ENCODE results near the gene GRM1. TPM values are rescaled to one million over a fixed set of nuclear protein-coding genes. Genes with fewer than 3 reads are reported as not detected.

GRM1 gene
- total RNA-seq, 2 donors from 2014 or later, result 0.06 to 0.52 TPM

DNA sequence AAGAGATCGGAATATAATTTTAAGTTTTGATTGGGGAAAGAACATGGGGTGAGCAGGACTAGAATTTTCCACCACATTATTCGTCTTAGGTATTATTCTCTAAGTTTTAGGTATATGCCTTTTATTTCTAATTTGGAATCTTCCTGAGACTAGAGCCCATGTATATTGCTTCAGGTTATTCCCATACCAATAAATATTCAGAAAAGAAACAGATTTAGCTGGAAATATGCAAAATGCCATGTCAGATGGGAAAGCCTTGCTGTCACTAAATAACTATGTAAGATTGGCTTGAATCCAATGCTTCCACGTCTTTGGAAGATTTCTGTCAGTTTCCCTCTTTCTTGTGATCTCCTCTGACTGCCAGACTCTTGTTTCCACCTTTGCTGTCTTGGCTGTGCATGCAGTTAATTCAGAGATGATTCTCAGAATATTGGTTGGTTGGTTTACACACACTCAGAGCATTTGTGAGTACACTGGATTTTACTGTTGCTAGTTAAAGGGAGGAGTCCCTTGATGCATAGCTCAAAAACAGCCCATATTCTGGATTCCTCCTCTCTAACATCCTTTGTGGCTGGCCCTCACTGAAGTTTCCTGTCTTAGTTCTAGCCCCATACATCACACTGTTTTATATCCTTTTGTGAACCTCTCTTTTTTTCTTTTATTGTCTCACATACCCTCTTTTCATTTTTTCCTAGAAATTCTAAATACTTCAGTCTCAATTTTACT lies 64.3 kb downstream of the GRM1 start:
- DNase-seq (no peak), ATAC-seq (no peak)
- intact Hi-C loops (cut with DNase I), result no loop called here

DNA sequence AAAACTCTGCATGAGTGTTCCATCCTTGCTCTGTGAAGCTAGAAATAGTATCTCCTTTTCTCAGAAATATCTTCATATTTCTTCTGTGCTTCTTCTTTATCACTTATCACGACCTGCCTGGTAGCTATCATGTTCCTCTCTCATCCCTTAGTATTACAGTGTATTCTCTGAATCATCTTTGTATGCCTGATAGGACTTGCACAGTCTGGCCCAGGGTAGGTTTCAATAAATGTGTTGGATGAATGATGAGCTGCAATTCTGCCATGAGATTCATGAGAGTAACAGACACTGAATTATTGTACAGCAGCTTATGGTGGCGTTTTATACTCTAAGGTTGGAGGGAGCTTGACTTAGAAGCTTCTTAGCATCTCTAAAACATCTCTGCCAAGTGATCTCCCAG lies 66.6 kb downstream of the GRM1 start:
- ATAC-seq (no peak), DNase-seq (no peak)
- intact Hi-C loops (cut with DNase I), result no loop called here

DNA sequence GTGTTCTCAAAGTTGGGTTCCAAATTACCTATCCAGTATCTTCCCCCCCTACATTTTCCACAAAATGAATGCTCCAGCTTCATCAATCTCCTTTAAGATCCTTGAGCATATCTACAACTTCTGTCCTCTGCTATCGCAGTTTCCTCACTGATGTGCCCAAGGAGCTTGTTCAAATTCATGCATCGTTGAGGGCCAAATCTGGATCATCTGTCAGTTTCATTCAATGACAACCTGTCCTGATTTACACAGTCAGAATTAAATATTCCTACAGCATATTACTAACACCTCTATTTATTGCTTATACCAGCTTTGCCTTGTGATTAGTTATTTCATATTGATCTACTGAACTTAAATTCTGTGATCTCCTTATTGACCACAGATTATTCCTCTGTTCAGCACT lies 68.7 kb downstream of the GRM1 start:
- intact Hi-C loops (cut with DNase I), result no loop called here
- ATAC-seq (no peak), DNase-seq (no peak)

DNA sequence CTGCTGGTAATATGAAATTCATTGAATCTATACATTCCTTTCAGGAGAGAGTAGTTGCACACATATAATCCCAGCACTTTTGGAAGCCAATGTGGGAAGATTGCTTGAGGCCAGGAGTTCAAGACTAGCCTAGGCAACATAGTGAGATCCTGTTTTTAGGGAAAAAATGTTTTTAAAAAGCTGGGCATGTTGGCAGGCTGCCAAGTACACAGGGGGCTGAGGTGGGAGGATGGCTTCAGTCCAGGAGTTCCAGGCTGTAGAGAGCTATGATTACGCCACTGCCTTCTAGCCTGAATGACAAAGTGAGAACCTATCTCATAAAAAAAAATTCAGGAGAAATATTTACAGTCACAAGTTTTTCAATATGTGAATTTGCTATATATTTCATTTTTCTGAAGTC lies 71.9 kb downstream of the GRM1 start:
- DNase-seq (no peak), ATAC-seq (no peak)
- intact Hi-C loops (cut with DNase I), result no loop called here

DNA sequence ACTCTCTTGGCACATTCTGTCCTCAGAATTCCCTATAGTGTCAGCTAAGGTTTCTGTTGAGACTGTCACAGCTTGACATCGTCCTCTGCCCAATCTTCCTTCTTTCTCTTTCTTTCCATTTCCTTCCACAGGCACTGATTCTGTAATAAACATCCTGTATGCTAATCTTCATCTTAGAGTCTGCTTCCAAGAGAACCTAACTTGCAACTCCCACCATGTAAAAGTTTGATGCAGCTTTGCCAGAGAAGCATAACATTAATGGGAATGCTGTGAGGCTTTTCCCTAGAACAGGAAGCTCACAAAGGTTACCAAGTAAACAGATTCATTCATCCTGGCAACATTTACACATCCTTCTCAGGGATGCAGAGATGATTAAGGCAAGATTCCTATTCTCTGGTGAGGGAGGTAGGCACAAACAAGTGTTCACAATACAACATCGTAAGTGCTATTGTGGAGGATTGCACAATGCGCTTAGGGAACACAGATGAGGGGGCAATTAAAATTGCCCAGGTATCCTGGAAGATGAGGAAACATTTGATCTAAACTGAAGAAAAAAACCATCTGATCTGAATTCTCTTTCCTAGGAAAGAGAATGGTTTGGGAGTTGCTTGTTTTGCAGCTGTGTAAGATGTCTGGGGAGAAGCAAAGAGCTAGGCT lies 74.7 kb downstream of the GRM1 start:
- no peak for DNase-seq
- ATAC-seq, result no peak
- intact Hi-C loops (cut with DNase I), result no loop called here

DNA sequence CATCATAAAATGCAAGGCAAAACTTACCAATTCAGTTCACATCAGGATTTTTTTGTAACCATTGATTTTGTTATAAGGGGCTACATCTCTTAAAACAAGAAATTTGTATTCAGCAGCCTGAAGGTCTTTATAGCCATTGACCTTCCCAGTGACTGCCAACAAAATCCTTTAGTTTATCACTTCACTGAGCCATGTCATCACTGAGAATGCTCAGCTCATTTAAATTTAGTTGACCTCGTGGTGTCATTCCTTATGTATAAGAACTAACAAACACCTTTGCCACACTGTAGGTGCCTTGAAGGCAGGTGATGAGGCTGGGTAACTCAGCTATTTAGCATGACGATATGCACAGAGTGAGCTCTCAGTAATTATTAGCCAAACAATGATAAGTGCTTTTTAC lies 77.7 kb downstream of the GRM1 start:
- ATAC-seq, result no peak
- intact Hi-C loops (cut with DNase I), result no loop called here
- no peak for DNase-seq

DNA sequence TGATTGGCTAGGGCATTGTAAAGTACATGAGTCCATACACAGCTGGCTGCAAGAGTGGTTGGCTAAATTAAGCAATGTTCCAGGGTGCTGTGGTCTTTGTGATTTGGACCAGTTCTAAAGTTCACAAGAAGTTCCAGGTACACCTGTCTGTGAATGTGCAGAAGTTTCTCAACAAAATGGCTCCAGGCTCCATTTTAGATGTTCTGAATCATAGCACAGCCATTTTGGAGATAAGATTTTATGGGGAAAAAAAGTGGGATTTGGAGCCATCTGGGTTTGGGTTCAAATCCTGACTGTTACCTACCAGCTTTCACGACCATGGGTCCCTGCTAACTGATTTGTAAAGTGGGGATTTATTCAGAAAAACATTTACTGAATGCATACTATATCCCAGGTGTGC lies 82.1 kb downstream of the GRM1 start:
- DNase-seq (no peak), ATAC-seq (no peak)
- intact Hi-C loops (cut with DNase I), result no loop called here

DNA sequence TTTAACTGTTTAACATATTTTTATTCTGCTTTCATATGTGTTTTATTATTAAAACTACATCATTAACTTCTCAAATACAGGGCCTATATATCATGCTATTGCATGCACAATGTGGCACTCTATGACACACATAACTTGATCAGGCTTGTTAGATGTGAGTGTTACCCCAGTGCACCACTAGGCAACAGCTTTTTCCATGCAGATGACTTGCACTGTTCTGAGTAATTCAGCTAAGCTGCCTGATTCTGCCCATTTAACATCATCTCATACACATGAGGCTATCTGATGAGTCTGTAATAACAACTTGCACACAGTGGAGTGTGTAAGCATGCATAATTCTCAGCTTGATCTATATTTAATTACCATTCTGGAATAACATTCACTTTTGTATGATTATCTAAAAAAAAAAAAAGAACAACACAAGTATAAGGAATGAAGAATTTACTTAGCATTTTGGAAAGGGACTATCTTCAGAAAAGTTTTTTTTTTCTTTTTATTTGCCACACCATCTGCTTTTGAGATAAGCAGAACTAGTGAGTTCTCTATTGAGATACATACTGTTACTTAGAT lies 83.1 kb downstream of the GRM1 start:
- DNase-seq, result no peak
- intact Hi-C loops (cut with DNase I), result no loop called here
- ATAC-seq, result no peak

DNA sequence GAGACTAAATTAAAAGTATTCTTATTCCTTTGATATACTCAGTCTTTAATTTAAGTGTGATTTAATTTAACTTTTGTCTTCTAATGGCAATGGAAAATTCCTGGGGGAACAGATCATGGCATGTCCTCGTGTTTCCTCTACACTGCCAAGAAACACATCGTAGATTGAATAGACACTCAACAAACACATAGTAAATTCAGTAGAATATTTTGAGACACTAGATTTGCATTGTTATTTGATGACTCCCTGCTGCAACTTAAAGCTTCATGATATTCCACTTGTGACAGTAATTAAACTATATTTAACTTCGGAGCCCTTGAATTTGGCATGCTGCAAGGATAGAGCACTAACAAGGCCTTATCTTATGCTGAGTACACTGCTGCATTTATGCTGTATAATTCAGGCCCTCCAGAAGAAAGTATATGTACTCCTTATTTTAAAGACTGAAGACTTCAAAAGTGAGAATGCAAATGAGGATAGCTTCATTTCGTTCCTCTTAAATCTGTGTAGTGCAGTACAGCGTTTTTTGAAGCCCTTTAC lies 84.3 kb downstream of the GRM1 start:
- intact Hi-C loops (cut with DNase I), result no loop called here
- no peak for ATAC-seq
- DNase-seq, result no peak

DNA sequence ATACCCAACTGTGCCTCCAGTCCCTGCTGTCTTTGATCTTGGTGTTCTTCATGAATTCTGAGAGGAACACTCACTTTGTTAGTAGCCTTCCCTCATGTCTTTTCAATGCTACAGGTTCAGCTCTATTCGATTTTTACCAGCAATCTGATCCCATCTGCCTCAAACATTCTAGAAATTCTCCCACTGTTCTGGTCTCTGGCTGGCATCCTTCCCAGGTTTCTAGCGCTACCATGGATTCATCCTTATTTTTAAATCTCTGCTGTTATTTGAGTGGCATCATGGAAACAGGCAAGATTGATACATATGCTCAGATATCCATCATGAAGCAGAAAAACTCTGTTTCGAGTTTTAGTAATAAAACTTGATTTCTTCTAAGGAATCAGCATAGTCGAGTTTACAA lies 94.8 kb downstream of the GRM1 start:
- ATAC-seq (no peak), DNase-seq (no peak)
- intact Hi-C loops (cut with DNase I), result no loop called here

DNA sequence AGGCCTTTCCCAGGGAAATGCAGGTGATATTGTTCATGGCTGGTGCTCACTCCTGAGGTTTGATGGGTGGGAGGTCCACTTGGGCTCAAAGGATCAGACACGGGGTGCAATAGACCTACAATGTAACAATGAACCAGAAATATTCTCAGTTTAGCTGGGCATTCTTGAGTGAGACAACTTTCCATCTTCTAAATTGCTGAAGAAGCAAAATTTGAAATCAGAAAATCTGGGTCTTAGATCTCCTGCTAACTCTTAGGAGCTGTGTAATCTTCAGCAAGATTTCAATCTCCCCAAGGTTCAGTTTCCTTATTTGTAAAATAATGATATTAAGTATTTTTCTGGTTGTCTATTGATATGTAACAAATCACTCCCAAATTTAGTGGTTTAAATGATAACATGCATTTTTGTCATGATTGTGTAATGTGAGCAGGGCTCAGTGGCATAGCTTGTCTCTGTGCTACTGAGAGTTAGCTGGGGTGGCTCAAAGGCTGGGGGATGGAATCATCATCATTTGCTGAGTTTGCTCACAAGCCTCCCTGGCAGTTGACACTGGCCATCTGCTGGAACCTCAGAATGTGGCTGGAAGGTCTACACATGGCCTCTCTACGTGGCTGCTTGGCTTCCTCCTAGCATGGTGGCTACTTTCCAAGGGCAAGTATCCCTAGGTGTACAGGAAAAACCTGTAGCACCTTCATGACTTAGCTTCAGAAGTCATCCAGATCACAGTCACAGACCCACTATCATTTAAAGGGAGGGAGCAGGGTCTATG lies 98.8 kb downstream of the GRM1 start:
- ATAC-seq, result no peak
- DNase-seq, result no peak
- intact Hi-C loops (cut with DNase I), result no loop called here

DNA sequence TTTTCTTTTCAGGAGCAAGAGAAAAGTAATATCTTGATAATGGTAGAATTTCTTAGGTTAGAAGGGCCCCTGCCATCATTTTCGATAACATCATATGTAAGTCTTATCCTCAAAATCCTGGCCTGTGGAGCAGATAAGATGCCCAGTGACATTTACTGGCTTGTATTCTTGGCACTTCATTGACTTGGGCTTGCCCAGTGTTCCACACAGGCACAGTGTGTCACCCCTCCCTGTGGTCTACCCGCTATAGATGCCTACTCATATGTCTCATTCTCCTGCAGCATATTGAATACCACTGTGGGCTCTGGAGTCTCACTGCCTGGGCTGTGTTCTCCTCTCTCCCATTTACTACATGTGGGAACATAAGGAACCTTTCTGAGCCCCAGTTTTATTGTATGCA lies 105.0 kb downstream of the GRM1 start:
- ATAC-seq (no peak), DNase-seq (no peak)
- intact Hi-C loops (cut with DNase I), result no loop called here

DNA sequence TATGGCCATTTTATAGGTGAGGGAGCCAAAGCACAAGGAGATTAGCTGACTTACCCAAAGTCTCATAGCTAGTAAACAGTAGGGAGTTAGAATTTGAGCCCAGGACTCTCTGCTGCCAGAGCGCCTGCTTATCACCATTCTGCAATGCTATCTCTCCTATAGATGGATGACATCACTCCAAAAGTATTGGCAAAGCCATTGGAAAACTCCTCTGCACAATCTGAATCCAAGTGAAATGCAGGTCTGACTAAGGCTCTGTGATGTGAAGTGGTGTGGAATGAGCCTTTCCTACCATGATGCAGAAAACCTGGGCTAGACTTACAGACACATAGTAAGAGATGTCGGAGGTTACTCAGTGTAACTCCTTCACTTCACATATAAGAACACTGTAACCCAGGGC lies 106.3 kb downstream of the GRM1 start:
- DNase-seq (no peak), ATAC-seq (no peak)

DNA sequence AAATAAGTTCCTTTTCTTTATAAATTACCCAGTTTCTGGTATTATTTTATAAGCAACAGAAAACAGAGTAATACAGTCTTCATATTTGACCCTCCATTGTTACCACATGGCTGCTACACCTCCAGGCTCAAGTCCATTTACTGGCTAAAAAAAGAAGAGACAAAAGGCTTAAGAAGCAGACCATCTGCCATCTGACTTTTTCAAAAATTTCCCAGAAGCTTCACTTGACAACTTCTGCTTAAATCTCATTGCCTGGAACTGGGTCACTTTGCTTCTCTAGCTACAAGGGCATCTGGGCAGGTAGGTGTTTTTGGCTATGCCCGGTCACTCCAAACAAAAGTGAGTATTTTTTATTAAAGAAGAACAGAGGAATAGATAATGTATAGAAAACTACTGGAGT lies 118.0 kb downstream of the GRM1 start:
- ATAC-seq, result no peak
- no peak for DNase-seq
- intact Hi-C loops (cut with DNase I), result no loop called here

More for the DNA sequence above, 106.3 kb downstream of the GRM1 start:
- intact Hi-C loops (cut with DNase I), result no loop called here

DNA sequence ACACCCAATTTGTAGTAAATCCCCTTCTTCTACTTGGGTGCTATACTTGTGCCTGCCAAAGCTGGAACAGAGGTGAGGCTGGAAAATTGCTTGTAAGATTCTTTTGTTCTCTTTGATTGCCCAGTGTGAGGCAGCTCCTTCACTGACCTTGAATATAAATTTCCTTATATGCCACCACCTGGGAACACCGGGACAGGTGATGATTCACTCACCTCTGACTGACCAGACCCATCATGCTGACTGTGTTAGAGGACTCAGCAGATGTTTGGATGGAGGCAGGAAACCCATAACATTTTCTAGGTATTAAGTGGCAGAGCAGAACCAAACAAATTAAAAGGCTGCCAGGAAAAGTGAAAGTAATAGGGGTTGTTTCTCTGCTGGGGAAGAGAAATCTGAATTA lies 120.9 kb downstream of the GRM1 start:
- ATAC-seq (no peak), DNase-seq (no peak)
- intact Hi-C loops (cut with DNase I), result no loop called here

DNA sequence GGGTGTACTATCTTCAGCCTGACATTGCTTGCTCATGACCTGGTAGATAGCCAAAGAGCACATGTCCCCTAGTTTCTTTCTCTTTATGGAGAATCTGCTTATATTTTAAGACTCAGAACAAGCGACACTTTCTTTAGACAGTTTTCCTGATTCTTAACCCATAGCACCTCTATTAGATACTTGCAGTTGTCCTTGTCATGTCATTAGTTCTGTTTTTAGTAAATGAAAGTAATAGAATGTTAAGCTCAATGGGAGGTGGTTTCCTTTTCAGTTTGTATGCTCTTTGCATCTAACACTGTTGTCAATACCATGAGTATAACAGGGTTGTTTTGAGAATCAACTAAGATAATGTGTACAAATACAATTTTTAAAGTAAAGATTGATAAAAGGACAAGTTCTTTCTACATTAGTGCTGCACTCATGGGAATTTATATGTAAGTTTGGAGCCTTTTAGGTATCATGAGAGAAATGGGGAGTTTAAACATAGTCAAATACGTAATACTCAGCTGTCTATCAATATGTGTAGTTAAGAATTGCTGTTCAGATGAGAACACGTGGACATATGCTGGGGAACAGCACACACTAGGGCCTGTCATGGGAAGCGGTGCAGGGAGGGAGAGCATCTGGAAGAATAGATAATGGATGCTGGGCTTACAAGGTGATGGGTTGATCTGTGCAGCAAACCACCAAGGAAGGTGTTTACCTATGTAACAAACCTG lies 124.3 kb downstream of the GRM1 start:
- DNase-seq (no peak), ATAC-seq (no peak)
- intact Hi-C loops (cut with DNase I), result no loop called here

DNA sequence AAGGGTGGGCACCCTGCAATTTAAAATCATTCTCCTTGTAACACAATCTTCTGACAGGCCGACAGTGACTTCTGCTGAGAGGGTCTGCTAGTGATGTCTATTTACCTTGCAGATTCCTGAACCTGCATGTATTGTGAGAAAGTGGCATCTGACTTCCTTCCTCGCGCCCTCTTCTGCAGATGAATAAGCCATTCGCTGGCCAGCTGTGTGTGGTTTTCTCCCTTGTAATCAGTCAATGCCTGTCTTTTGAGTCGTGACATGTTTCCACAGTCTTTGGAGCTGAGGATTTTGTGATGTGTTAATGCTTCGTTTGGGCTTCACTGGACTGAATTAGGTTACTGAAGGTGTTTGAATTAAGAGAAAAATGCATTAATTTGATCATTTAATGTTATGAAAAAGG lies 125.3 kb downstream of the GRM1 start:
- DNase-seq (no peak), ATAC-seq (no peak)
- intact Hi-C loops (cut with DNase I), result no loop called here

DNA sequence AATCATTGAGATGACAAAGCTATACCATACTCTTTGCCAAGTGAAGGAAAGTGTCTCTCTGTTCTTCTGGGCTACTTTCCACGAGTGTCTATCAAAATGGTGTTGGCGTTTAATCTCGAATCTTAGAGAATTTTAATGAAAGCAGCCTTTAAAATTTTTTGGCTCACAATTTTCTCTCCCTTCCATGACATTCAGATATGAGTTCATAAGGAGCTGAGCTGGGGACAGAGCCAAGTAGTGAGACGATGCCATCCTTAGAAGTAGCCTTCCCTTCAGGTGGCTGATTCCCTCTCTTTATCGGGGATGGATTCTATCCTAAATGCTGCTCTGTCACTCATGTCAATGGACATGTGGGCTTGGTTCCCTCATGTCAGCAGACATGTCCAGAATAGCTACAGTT lies 132.8 kb downstream of the GRM1 start:
- ATAC-seq (no peak), DNase-seq (no peak)
- intact Hi-C loops (cut with DNase I), result no loop called here

DNA sequence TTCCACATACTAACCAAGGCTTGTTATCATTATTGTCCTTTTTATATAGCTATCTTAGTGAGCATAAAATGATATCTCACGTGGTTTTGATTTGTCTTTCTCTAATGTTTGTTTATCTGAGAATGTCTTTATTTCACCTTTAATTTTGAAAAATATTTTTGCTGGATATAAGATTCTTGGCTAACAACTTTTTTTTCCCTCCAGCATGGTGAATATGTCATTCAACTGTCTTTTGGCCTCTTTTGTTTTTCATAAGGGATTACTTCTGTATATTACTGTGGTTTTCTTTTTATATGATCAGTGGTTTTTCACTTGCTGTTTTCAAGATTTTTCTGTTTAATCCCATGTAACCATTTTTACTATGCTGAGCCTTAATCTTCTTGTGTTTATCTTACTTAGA lies 141.0 kb downstream of the GRM1 start:
- intact Hi-C loops (cut with DNase I), result no loop called here
- ATAC-seq (no peak), DNase-seq (no peak)
